Osteoblast (primary cell): ENCODE data around the gene NTM. TPM values are rescaled to one million over a fixed set of nuclear protein-coding genes. Genes with fewer than 3 reads are reported as not detected.

Source experiments
- DNase-seq: peaks from one replicate; pipeline ENCODE4 v3.0.0; 2011; ENCODE audit warnings: low spot score, mixed read lengths; ENCODE audit not compliant: insufficient read length; ENCODE audit errors: missing footprints
- H2AFZ ChIP-seq: 2 replicates; pipeline ENCODE4 v1.6.0; 2011; ENCODE audit warnings: mild to moderate bottlenecking, low read length
- H3K27ac ChIP-seq: 2 replicates; pipeline ENCODE4 v1.5.1; 2011; ENCODE audit warnings: mild to moderate bottlenecking, low read depth, low read length, moderate library complexity
- H3K27me3 ChIP-seq: 2 replicates; pipeline ENCODE4 v1.6.0; 2012; ENCODE audit warnings: mild to moderate bottlenecking, control low read depth, inconsistent platforms, low read length, moderate library complexity; ENCODE audit not compliant: insufficient read depth
- H3K36me3 ChIP-seq: 2 replicates; pipeline ENCODE4 v1.5.1; 2011; ENCODE audit warnings: mild to moderate bottlenecking, low read length, control low read depth, moderate library complexity; ENCODE audit not compliant: insufficient read depth
- H3K4me1 ChIP-seq: 2 replicates; pipeline ENCODE4 v1.5.1; 2011; ENCODE audit warnings: mild to moderate bottlenecking, low read length, control low read depth, moderate library complexity; ENCODE audit not compliant: insufficient read depth
- H3K4me2 ChIP-seq: 2 replicates; pipeline ENCODE4 v1.6.0; 2011; ENCODE audit warnings: mild to moderate bottlenecking, low read length; ENCODE audit not compliant: insufficient read depth
- H3K4me3 ChIP-seq: fragments of 200-600 bp; sonication (generic); 3 replicates; pipeline ENCODE4 v1.5.1; 2012; ENCODE audit warnings: mild to moderate bottlenecking, low read length, inconsistent platforms; ENCODE audit not compliant: insufficient read depth
- H3K79me2 ChIP-seq: 2 replicates; pipeline ENCODE4 v1.6.0; 2012; ENCODE audit warnings: mild to moderate bottlenecking, low read length, control low read depth, inconsistent platforms; ENCODE audit not compliant: insufficient read depth
- H3K9me3 ChIP-seq: 2 replicates; pipeline ENCODE4 v1.5.1; 2011; ENCODE audit warnings: low read depth, low read length, control low read depth
- H4K20me1 ChIP-seq: 2 replicates; pipeline ENCODE4 v1.6.0; 2012; ENCODE audit warnings: mild to moderate bottlenecking, low read length, control low read depth; ENCODE audit not compliant: insufficient read depth
- total RNA-seq: library from RNA; depleted of rRNA; stranded (reverse); fragments of >200 nt; gene quantifications from 2 replicates; pipeline ENCODE4 v1.2.3, GENCODE V29; 2012
- TF ChIP-seq, protein P1 (sequence below): IDR thresholded peaks from 2 replicates; pipeline ENCODE4 v1.5.1; 2011; ENCODE audit warnings: mild to moderate bottlenecking, low read depth, low read length, moderate library complexity; ENCODE audit errors: extremely low read depth

Gene NTM
- total RNA-seq, 1 donor: 48.1 TPM

DNA sequence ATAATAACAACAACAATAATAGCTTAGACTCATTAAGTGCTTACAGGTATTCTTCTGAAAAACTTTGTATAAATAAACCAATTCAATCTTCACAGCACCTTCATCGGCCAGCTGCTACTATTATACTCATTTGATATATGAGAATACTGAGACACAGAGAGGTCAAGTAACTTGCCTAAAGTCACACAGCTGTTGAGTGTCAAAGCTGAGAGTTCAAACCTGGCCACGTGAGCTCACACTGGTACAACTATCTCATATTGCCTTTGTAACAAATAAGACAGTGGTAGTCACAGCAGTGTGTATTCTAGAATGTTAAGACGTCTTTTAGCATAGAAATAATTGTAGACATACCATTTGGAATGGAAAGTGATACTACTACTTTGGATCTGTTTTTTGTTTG is 268.5 kb downstream of the NTM start:
- Histone ChIP-seq H3K27ac (no peak overlapping the region), H2AFZ (no peak overlapping the region), H3K79me2 (no peaks in the 10 kb centered on the region), H3K4me2 (no peak overlapping the region), H3K4me3 (no peak overlapping the region), H4K20me1 (no peaks in the 10 kb centered on the region), H3K36me3 (no peaks in the 10 kb centered on the region), H3K9me3 (no peaks in the 10 kb centered on the region), H3K4me1 (peaks cover 9% of the 10 kb centered on the region), H3K27me3 (peaks cover 4% of the 10 kb centered on the region)
- TF ChIP-seq, protein P1, sequence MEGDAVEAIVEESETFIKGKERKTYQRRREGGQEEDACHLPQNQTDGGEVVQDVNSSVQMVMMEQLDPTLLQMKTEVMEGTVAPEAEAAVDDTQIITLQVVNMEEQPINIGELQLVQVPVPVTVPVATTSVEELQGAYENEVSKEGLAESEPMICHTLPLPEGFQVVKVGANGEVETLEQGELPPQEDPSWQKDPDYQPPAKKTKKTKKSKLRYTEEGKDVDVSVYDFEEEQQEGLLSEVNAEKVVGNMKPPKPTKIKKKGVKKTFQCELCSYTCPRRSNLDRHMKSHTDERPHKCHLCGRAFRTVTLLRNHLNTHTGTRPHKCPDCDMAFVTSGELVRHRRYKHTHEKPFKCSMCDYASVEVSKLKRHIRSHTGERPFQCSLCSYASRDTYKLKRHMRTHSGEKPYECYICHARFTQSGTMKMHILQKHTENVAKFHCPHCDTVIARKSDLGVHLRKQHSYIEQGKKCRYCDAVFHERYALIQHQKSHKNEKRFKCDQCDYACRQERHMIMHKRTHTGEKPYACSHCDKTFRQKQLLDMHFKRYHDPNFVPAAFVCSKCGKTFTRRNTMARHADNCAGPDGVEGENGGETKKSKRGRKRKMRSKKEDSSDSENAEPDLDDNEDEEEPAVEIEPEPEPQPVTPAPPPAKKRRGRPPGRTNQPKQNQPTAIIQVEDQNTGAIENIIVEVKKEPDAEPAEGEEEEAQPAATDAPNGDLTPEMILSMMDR: no peak
- no peak for DNase-seq

DNA sequence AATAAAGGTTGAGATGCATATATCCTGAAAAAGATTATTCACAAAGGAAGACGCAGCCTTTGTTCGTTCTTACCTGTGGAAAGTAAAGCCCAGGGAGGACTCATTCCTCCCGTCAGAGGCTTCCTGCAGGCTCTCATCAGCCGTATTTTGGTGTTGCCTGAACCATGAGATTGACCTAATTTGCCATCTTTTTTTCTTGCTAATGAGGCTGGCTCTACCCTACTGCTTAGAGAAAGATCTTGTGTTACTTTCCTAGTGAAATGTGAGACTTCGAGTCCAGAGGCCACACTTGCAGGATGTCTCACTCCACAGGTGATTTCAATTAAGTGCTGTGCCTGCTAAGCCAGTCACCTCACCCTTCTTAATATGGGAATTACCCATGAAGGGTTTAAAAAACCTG is 269.9 kb downstream of the NTM start:
- Histone ChIP-seq H3K4me2 (no peak overlapping the region), H3K9me3 (no peaks in the 10 kb centered on the region), H3K27ac (no peak overlapping the region), H3K79me2 (no peaks in the 10 kb centered on the region), H3K4me1 (peaks cover 9% of the 10 kb centered on the region), H3K36me3 (no peaks in the 10 kb centered on the region), H2AFZ (no peak overlapping the region), H3K27me3 (peaks cover 4% of the 10 kb centered on the region), H3K4me3 (no peak overlapping the region), H4K20me1 (no peaks in the 10 kb centered on the region)
- no peak for DNase-seq
- TF ChIP-seq, protein P1: no peak

DNA sequence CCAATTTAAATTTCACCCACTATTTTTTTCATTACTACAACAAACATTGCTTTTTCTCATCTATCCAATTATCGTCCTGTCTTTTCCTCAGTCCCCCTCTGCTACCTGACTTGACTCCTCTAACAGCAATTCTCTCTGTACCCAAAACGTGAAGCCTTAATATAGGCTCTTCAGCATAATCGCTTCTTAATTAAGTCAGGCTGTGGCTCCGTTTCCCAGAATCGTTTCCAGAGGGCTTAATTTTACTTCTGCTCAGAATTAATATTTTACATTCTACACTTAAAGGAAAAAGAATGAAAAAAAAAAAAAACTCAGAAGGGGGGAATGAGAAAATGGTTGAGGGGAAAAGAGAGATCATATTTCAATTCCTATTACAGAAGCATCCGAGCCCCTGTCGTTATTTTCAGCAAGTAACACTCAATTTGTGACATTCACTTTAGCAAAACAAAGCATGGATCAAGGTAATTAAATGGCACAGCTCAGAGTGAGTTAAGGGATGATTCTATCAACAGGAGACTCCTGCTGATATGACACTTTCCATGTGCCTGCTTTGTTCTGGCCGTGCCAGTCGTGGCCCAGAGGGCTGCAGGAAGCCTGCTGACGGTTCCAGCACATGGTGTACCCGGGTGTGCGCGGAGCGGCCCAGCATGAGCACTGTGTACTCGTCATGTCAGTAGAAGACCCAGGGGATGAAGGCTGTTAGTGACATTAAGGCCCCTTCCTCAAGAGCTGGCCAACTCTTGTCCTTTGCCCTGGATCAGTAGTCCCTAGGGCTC is 272.5 kb downstream of the NTM start:
- DNase-seq: no peak
- H2AFZ ChIP-seq: no peak overlapping the region
- no peaks in the 10 kb centered on the region for H3K79me2 ChIP-seq
- H3K4me2 ChIP-seq: no peak overlapping the region
- H3K27me3 ChIP-seq: peaks cover 14% of the 10 kb centered on the region
- H3K4me3 ChIP-seq: no peak overlapping the region
- peaks cover 3% of the 10 kb centered on the region for H3K4me1 ChIP-seq
- TF ChIP-seq, protein P1: no peak
- no peaks in the 10 kb centered on the region for H4K20me1 ChIP-seq
- H3K27ac ChIP-seq: no peak overlapping the region
- no peaks in the 10 kb centered on the region for H3K9me3 ChIP-seq
- H3K36me3 ChIP-seq: no peaks in the 10 kb centered on the region

DNA sequence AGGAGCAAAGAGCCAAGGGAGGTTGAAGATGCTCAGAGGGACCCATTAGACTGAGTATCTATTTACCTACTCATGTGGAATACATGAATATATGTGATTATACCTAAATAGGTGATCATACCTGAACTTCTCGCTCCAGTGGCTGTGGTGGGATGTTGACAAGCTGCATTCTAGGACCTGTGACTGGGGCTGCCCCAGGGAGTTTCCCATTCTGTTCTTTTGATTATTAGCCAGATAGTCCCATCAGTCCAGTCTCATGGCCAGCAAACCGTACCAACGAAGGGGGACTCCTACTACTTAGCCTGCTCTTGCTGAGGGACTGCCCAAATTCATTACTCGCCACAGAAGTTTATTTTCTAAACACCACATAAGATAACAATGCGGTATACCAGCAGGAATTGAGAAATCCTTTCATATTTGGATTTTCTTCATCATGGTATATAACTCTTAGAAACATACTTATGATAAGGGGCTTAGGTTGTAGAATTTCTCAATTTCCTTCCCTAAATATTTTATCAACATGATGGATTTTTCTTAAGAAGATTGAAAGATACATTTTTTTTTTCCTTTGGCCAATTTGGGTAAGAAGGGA is 273.9 kb downstream of the NTM start:
- Histone ChIP-seq H4K20me1 (no peaks in the 10 kb centered on the region), H3K27ac (no peak overlapping the region), H3K4me3 (no peak overlapping the region), H2AFZ (no peak overlapping the region), H3K27me3 (peaks cover 17% of the 10 kb centered on the region), H3K79me2 (no peaks in the 10 kb centered on the region), H3K4me1 (no peaks in the 10 kb centered on the region), H3K36me3 (no peaks in the 10 kb centered on the region), H3K9me3 (no peaks in the 10 kb centered on the region), H3K4me2 (no peak overlapping the region)
- DNase-seq: no peak
- TF ChIP-seq, protein P1: no peak
